Endothelial cell of umbilical vein (primary cell): Measurements from ENCODE around the gene HERC6. TPM values are rescaled to one million over a fixed set of nuclear protein-coding genes. Genes with fewer than 3 reads are reported as not detected.

ENCODE experiments used
- BruUV-seq: library from RNA; stranded (reverse); fragments of 400-500 nt; replicated peaks from 2 replicates; lab custom pipeline; 2021; lab: Mats Ljungman, UMichigan
- CTCF ChIA-PET: fragments of 300-600, 350-600 bp; sonication (Branson Sonifier 250); formaldehyde crosslinking; loops from one replicate; lab custom pipeline; 2021; ENCODE audit warnings: antibody characterized with exemption, inconsistent platforms; lab: Charles Lee
- POLR2A ChIA-PET: fragments of 300-600, 350-600 bp; sonication (Branson Sonifier 250); formaldehyde crosslinking; loops from one replicate; lab custom pipeline; 2021; ENCODE audit warnings: antibody characterized with exemption, inconsistent platforms; lab: Charles Lee
- DNase-seq: peaks from one replicate; pipeline ENCODE4 v3.0.0-alpha.2; 2011; ENCODE audit warnings: low read depth, low spot score
- FAIRE-seq: peaks from 2 replicates; lab custom pipeline; 2011; peaks lifted over from hg19 to GRCh38; lab: Jason Lieb, UNC
- H2AFZ ChIP-seq: 2 replicates; pipeline ENCODE4 v1.6.0; 2012; ENCODE audit warnings: low read depth, low read length, control low read depth, inconsistent platforms
- H3K27ac ChIP-seq: 2 replicates; pipeline ENCODE4 v1.5.1; 2011; ENCODE audit warnings: low read depth, mild to moderate bottlenecking, control low read depth, low read length, moderate library complexity; ENCODE audit not compliant: insufficient read depth
- H3K27me3 ChIP-seq, 2 experiments: 2 replicates each; pipeline versions ENCODE4 v1.6.0 to v1.6.1; 2011; ENCODE audit warnings: low read length in 2 of 2, mixed read lengths in 1 of 2; ENCODE audit not compliant: control insufficient read depth in 2 of 2, insufficient read depth in 2 of 2
- H3K36me3 ChIP-seq, 2 experiments: 2 replicates in 1 of 2; 3 replicates in 1 of 2; pipeline ENCODE4 v1.5.1; 2011; ENCODE audit warnings: low read length in 2 of 2, mild to moderate bottlenecking in 1 of 2, moderate library complexity in 1 of 2; ENCODE audit not compliant: control insufficient read depth in 2 of 2, insufficient read depth in 2 of 2; ENCODE audit errors: extremely low read depth in 1 of 2
- H3K4me1 ChIP-seq: 3 replicates; pipeline ENCODE4 v1.5.1; 2011; ENCODE audit warnings: mild to moderate bottlenecking, low read length; ENCODE audit not compliant: control insufficient read depth, insufficient read depth; ENCODE audit errors: extremely low read depth
- H3K4me2 ChIP-seq: 2 replicates; pipeline ENCODE4 v1.6.1; 2011; ENCODE audit warnings: low read length, control low read depth, mixed read lengths; ENCODE audit not compliant: insufficient read depth
- H3K4me3 ChIP-seq, 3 experiments: fragments of 200-600 bp in 1 of 3; sonication (generic), shearing (Covaris generic) in 1 of 3; replicated peaks in 1 of 3; 2 replicates each; pipeline ENCODE4 v1.5.1; 2011 to 2016; ENCODE audit warnings: control low read depth in 3 of 3, low read length in 3 of 3, mild to moderate bottlenecking in 2 of 3, inconsistent platforms in 1 of 3, low read depth in 1 of 3, moderate library complexity in 1 of 3; ENCODE audit not compliant: insufficient read depth in 1 of 3
- H3K79me2 ChIP-seq: 2 replicates; pipeline ENCODE4 v1.6.0; 2012; ENCODE audit warnings: low read length, inconsistent platforms; ENCODE audit not compliant: control insufficient read depth, insufficient read depth
- H3K9ac ChIP-seq: replicated peaks from 2 replicates; pipeline ENCODE3; 2011; ENCODE audit warnings: low read length, control low read depth; ENCODE audit not compliant: insufficient read depth; ENCODE audit errors: extremely low read depth
- H3K9me1 ChIP-seq: replicated peaks from 3 replicates; pipeline ENCODE4 v1.6.0; 2011; ENCODE audit warnings: mild to moderate bottlenecking, low read length; ENCODE audit not compliant: control insufficient read depth, insufficient read depth; ENCODE audit errors: extremely low read depth
- H3K9me3 ChIP-seq: replicated peaks from 2 replicates; pipeline ENCODE4 v1.5.1; 2012; ENCODE audit warnings: low read length, inconsistent platforms; ENCODE audit not compliant: control insufficient read depth, insufficient read depth
- H4K20me1 ChIP-seq: replicated peaks from 2 replicates; pipeline ENCODE3; 2011; ENCODE audit warnings: mild to moderate bottlenecking, low read length; ENCODE audit not compliant: control insufficient read depth, insufficient read depth; ENCODE audit errors: extremely low read depth
- EZH2 ChIP-seq: IDR thresholded peaks from 2 replicates; pipeline ENCODE4 v1.6.1; 2012; ENCODE audit warnings: borderline replicate concordance, low read depth, mild to moderate bottlenecking, moderate library complexity, low read length, inconsistent platforms; ENCODE audit not compliant: severe bottlenecking
- GATA2 ChIP-seq: IDR thresholded peaks from 2 replicates; pipeline ENCODE4 v1.7.0; 2011; ENCODE audit warnings: low read depth, mild to moderate bottlenecking, moderate library complexity, mixed read lengths, low read length; ENCODE audit not compliant: insufficient read length, insufficient read depth
- JUN ChIP-seq: IDR thresholded peaks from 2 replicates; pipeline ENCODE4 v1.6.1; 2011; ENCODE audit warnings: borderline replicate concordance, low read depth; ENCODE audit not compliant: insufficient read length, insufficient read depth
- POLR2A ChIP-seq: IDR thresholded peaks from 2 replicates; pipeline ENCODE4 v1.6.1; 2012; ENCODE audit warnings: low read depth, mild to moderate bottlenecking, control low read depth, low read length
- POLR2AphosphoS5 ChIP-seq: IDR thresholded peaks from 2 replicates; pipeline ENCODE4 v1.6.1; 2012; ENCODE audit warnings: low read depth, mild to moderate bottlenecking, control low read depth, low read length, moderate library complexity; ENCODE audit not compliant: insufficient read depth
- dilution Hi-C: fragments of 300-500 bp; cut with MboI; formaldehyde crosslinking; loops from one replicate; pipeline ENCODE4 v1.15.0; 2019; ENCODE audit warnings: low sequenced_read_pairs; ENCODE audit not compliant: extremely low pct_ligation_motif_present
- intact Hi-C: fragments of 100-400 bp; cut with micrococcal nuclease; formaldehyde crosslinking; loops from one replicate; pipeline ENCODE4 v1.10.0; 2022
- polyA plus RNA-seq, 4 experiments: library from polyadenylated mRNA; depleted of rRNA in 3 of 4; stranded (reverse) in 3 of 4; unstranded in 1 of 4; fragments of >200 nt; gene quantifications; 2 replicates each; pipeline versions ENCODE4 v1.2.1 to v1.2.3, GENCODE V29; 2011 to 2012; ENCODE audit warnings: missing spikeins in 1 of 4
- total RNA-seq: library from RNA; stranded (reverse); gene quantifications from 2 replicates; pipeline ENCODE4 v1.2.3, GENCODE V29; 2021
- TF ChIP-seq, protein P1 (sequence below): IDR thresholded peaks from 2 replicates; pipeline ENCODE4 v1.6.1; 2011; ENCODE audit not compliant: insufficient read depth, insufficient read length
- TF ChIP-seq, protein P2 (sequence below), 2 donors: IDR thresholded peaks; 1 replicate in 1 of 2; 2 replicates in 1 of 2; pipeline ENCODE4 v1.5.1; 2011; ENCODE audit warnings: low read length in 2 of 2, mild to moderate bottlenecking in 2 of 2, moderate library complexity in 2 of 2, control low read depth in 1 of 2, inconsistent platforms in 1 of 2, low read depth in 1 of 2; ENCODE audit not compliant: insufficient read depth in 1 of 2; ENCODE audit errors: extremely low read depth in 1 of 2

Gene HERC6
- total and polyA plus RNA-seq, 2 donors (not counting 3 experiments of a cell fraction or from before 2014, with no cell fraction given): 2.1 to 5.0 TPM

DNA sequence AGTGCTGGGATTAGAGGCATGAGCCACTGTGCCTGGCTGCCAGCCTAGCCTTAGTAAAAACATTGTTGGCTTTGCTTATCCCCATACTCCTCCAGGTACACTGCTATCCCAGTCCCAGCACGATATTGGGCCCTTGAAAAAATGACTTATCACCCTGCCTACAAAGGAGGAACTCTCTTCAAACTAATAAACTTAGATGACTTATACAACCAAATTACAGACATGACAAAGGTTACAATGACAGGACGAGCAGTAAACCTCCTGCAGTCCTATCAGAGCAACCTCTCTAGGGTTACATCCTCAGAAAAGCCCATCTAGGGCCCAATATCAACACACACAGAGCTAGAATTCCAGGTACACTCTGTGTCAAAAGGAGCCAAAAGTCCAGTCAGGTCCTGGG is 72.6 kb downstream of the HERC6 start:
- H3K9me3 ChIP-seq: no peaks in the 10 kb centered on the region
- no peak overlapping the region for H2AFZ ChIP-seq
- ChIA-PET CTCF (interaction anchor here (1.0 kb wide), 1 partner anchor 232 kb away, joined by 4 read pairs; no protein-coding TSS in a partner anchor), POLR2A (no interaction called here)
- no TSS peak for BruUV-seq
- no peaks in the 10 kb centered on the region for H3K79me2 ChIP-seq
- H3K4me3 ChIP-seq: no peak overlapping the region
- no peak for TF ChIP-seq GATA2
- TF ChIP-seq, protein P1, sequence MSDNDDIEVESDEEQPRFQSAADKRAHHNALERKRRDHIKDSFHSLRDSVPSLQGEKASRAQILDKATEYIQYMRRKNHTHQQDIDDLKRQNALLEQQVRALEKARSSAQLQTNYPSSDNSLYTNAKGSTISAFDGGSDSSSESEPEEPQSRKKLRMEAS: no peak
- TF ChIP-seq POLR2AphosphoS5: no peak
- TF ChIP-seq, protein P2, sequence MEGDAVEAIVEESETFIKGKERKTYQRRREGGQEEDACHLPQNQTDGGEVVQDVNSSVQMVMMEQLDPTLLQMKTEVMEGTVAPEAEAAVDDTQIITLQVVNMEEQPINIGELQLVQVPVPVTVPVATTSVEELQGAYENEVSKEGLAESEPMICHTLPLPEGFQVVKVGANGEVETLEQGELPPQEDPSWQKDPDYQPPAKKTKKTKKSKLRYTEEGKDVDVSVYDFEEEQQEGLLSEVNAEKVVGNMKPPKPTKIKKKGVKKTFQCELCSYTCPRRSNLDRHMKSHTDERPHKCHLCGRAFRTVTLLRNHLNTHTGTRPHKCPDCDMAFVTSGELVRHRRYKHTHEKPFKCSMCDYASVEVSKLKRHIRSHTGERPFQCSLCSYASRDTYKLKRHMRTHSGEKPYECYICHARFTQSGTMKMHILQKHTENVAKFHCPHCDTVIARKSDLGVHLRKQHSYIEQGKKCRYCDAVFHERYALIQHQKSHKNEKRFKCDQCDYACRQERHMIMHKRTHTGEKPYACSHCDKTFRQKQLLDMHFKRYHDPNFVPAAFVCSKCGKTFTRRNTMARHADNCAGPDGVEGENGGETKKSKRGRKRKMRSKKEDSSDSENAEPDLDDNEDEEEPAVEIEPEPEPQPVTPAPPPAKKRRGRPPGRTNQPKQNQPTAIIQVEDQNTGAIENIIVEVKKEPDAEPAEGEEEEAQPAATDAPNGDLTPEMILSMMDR (IDR thresholded peaks at IDR 0.05; ENCODE audit: extremely low read depth in 1 of 2, insufficient read depth in 1 of 2, low read depth in 1 of 2, low read length in 2 of 2): no peak
- no peak for TF ChIP-seq EZH2
- TF ChIP-seq POLR2A: no peak
- no peak for TF ChIP-seq JUN
- H3K4me2 ChIP-seq: no peak overlapping the region
- intact Hi-C loops (loop anchor here (10.0 kb wide), 3 partner anchors 144 to 796 kb away; partner anchors contain the start of genes DMP1 and HERC3), dilution Hi-C loops (no loop called here)
- FAIRE-seq (no peak), DNase-seq (no peak)
- no peaks in the 10 kb centered on the region for H3K9me1 ChIP-seq
- no peaks in the 10 kb centered on the region for H3K4me1 ChIP-seq
- no peak overlapping the region for H3K9ac ChIP-seq
- H3K27ac ChIP-seq: no peak overlapping the region
- H3K36me3 ChIP-seq: no peaks in the 10 kb centered on the region
- H4K20me1 ChIP-seq: no peaks in the 10 kb centered on the region
- no peaks in the 10 kb centered on the region for H3K27me3 ChIP-seq
